PFSK-1 (cell line): ENCODE data around the gene ERBB4.

ENCODE experiments used
- FOXP2 ChIP-seq: optimal IDR thresholded peaks from 2 replicates; pipeline ENCODE3; 2011; ENCODE audit warnings: borderline replicate concordance, control low read depth, inconsistent platforms; ENCODE audit not compliant: insufficient read depth; ENCODE audit errors: extremely low read length, extremely low read depth
- POLR2AphosphoS5 ChIP-seq: IDR thresholded peaks from 2 replicates; pipeline ENCODE4 v1.6.1; 2012; ENCODE audit warnings: low read depth, mild to moderate bottlenecking, control low read depth, low read length, moderate library complexity
- REST ChIP-seq, 2 experiments: IDR thresholded peaks; 2 replicates each; pipeline versions ENCODE4 v1.6.1 to v1.8.0; 2011 to 2012; ENCODE audit warnings: low read depth in 2 of 2, low read length in 2 of 2, control low read depth in 1 of 2, inconsistent platforms in 1 of 2, mild to moderate bottlenecking in 1 of 2, moderate library complexity in 1 of 2; ENCODE audit not compliant: insufficient read depth in 1 of 2
- SIN3A ChIP-seq: IDR thresholded peaks from 2 replicates; pipeline ENCODE4 v1.6.1; 2012; ENCODE audit warnings: mild to moderate bottlenecking, low read length, moderate library complexity, borderline replicate concordance; ENCODE audit not compliant: insufficient read depth
- TAF1 ChIP-seq: IDR thresholded peaks from 2 replicates; pipeline ENCODE4 v1.6.1; 2012; ENCODE audit warnings: low read length, control low read depth, borderline replicate concordance; ENCODE audit not compliant: insufficient read depth

The ERBB4 gene

GRCh38 chr2:211364911-211365310 is 1173.7 kb downstream of the ERBB4 start:
- TF ChIP-seq POLR2AphosphoS5, result no peak
- no peak for TF ChIP-seq REST (IDR thresholded peaks at IDR 0.05; ENCODE audit: insufficient read depth in 1 of 2, low read depth in 2 of 2, low read length in 2 of 2)
- TF ChIP-seq FOXP2, result no peak
- no peak for TF ChIP-seq TAF1
- TF ChIP-seq SIN3A, result no peak

GRCh38 chr2:211361383-211361782 is 1177.2 kb downstream of the ERBB4 start:
- TF ChIP-seq SIN3A (no peak), TAF1 (no peak), REST (IDR thresholded peaks at IDR 0.05; ENCODE audit: insufficient read depth in 1 of 2, low read depth in 2 of 2, low read length in 2 of 2) (no peak), FOXP2 (no peak), POLR2AphosphoS5 (no peak)

GRCh38 chr2:211359347-211359746 is 1179.3 kb downstream of the ERBB4 start:
- no peak for TF ChIP-seq REST (IDR thresholded peaks at IDR 0.05; ENCODE audit: insufficient read depth in 1 of 2, low read depth in 2 of 2, low read length in 2 of 2)

GRCh38 chr2:211358504-211358903 is 1180.1 kb downstream of the ERBB4 start:
- no peak for TF ChIP-seq REST (IDR thresholded peaks at IDR 0.05; ENCODE audit: insufficient read depth in 1 of 2, low read depth in 2 of 2, low read length in 2 of 2)
- no peak for TF ChIP-seq SIN3A
- no peak for TF ChIP-seq TAF1
- TF ChIP-seq FOXP2, result no peak
- no peak for TF ChIP-seq POLR2AphosphoS5

GRCh38 chr2:211354481-211354880 is 1184.1 kb downstream of the ERBB4 start:
- no peak for TF ChIP-seq TAF1
- no peak for TF ChIP-seq SIN3A

- TF ChIP-seq SIN3A, result no peak
- TF ChIP-seq REST (IDR thresholded peaks at IDR 0.05; ENCODE audit: insufficient read depth in 1 of 2, low read depth in 2 of 2, low read length in 2 of 2), result no peak
- TF ChIP-seq TAF1, result no peak
Measured at GRCh38 chr2:211351987-211352386, 1186.6 kb downstream of the ERBB4 start.
